Fibroblast of pulmonary artery (primary cell): Measurements from ENCODE around the gene MET.

Experiments used
- DNase-seq: peaks from one replicate; pipeline ENCODE4 v3.0.0-alpha.2; 2010; ENCODE audit warnings: low read depth
- H3K4me3 ChIP-seq: replicated peaks from 2 replicates; pipeline ENCODE4 v1.5.1; 2011; ENCODE audit warnings: low read depth, mild to moderate bottlenecking, control low read depth, low read length, moderate library complexity
- TF ChIP-seq, protein P1 (sequence below): IDR thresholded peaks from 2 replicates; pipeline ENCODE4 v1.5.1; 2011; ENCODE audit warnings: mild to moderate bottlenecking, control low read depth, low read length, inconsistent platforms; ENCODE audit errors: missing control alignments

Gene MET

DNA sequence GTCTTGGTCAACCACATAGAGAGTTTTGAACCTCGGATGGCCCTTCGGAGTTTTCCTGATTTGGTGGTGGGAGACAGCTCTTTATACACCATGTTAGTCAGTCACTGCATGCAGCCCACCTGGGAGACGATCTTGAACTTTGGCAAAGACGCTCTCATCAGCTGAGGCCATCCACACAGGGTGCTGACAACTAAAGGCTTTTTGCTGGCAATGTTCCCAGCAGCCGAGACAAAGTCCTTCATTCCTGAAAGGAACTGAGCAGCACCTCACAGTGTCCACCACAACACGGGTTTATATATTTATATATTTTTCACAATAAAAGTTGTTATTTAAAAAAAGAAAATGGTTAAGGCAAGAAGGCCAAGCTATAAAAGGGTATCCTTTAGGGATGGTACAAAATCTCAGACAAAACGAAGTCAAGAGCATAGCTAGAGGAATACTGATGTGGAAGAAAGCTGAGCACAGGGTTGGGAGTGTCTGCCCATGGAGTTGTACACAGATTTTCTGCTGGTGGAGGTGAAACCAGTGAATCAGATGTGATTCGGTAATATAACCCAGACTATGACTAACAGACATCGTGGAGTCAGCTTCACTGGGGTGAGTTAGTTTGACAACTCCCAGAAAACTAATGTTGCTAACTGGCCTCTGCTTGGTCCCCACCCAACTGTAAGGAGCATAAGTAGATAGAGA is 163.0 kb downstream of the MET start:
- TF ChIP-seq, protein P1, sequence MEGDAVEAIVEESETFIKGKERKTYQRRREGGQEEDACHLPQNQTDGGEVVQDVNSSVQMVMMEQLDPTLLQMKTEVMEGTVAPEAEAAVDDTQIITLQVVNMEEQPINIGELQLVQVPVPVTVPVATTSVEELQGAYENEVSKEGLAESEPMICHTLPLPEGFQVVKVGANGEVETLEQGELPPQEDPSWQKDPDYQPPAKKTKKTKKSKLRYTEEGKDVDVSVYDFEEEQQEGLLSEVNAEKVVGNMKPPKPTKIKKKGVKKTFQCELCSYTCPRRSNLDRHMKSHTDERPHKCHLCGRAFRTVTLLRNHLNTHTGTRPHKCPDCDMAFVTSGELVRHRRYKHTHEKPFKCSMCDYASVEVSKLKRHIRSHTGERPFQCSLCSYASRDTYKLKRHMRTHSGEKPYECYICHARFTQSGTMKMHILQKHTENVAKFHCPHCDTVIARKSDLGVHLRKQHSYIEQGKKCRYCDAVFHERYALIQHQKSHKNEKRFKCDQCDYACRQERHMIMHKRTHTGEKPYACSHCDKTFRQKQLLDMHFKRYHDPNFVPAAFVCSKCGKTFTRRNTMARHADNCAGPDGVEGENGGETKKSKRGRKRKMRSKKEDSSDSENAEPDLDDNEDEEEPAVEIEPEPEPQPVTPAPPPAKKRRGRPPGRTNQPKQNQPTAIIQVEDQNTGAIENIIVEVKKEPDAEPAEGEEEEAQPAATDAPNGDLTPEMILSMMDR = no peak
- DNase-seq = peak; percentile 34
- H3K4me3 ChIP-seq = no peak overlapping the region

GRCh38 chr7:116836048-116836447 is 164.1 kb downstream of the MET start:
- H3K4me3 ChIP-seq = no peak overlapping the region
- TF ChIP-seq, protein P1 = no peak
- no peak for DNase-seq

DNA sequence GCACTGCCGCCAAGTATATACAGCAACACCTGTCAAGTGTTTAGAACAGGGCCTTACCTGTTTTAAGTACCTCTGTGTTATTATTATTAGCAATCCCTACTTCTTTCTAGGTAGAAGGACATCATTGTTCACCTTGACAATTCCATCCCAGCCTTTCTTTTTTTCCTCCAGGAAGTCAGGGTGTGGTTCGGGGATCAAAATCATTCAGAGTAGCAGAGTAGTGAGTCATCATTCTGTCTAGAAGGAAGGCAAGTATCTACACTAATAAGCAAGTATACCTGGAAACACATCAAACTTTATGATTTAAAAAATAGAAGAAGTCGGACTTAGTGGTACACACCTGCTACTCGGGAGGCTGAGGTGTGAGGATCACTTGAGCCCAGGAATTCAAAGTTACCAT is 164.9 kb downstream of the MET start:
- no peak overlapping the region for H3K4me3 ChIP-seq
- TF ChIP-seq, protein P1 = no peak
- no peak for DNase-seq

DNA sequence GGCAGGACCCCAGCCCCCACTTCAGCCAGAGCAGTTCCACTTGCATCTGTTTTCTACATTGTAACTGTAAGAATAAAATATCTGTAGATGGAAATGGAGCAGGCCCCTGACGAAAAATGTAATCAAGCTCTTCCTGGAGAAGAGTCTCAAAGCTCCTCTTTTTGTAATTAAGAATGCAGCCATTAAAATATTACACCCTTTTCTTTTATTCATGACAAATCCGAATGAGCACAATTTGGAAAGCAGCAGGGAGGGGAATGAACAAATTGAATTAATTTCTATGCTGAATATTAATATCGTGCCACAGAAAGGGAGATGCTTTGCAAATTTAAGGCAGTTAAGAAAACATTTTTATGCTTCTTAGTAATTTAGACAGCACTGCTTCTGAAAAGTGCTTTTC is 165.6 kb downstream of the MET start:
- no peak for DNase-seq
- TF ChIP-seq, protein P1 = no peak
- no peak overlapping the region for H3K4me3 ChIP-seq

- no peak overlapping the region for H3K4me3 ChIP-seq
- TF ChIP-seq, protein P1 = no peak
- DNase-seq = no peak
Observed at GRCh38 chr7:116840256-116840655, 168.3 kb downstream of the MET start.

- H3K4me3 ChIP-seq = no peak overlapping the region
- no peak for DNase-seq
- TF ChIP-seq, protein P1 = no peak
Observed at GRCh38 chr7:116842371-116842770, 170.4 kb downstream of the MET start.

DNA sequence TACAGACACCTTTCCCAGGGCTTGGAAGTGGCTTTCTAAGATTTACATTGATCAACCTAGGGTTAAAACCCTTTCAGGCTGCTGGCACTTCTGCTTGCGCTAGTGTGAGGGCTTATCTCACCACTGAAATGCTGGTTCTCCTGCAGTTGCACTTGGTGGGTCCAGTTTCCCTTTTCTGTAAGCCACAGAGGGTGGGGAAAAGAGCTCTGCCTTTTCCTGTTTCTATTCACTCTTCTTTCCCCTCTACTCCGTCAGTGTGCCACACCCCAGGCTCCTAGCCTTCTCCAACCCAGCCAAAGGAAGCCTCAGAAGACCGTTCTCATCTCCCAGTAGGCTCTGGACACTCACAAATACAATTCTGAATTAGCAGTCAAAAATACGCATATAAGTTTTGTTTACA is 171.4 kb downstream of the MET start:
- no peak overlapping the region for H3K4me3 ChIP-seq
- DNase-seq = no peak
- TF ChIP-seq, protein P1 = no peak
